GM23338 (cell line): Measurements from ENCODE around the gene DENND4B.

Experiments used
- CREB1 ChIP-seq: fragments of 250-450 bp; sonication (Bioruptor Pico); IDR thresholded peaks from 2 replicates; pipeline ENCODE4 v1.5.0; 2020; ENCODE audit warnings: low read depth, mild to moderate bottlenecking, moderate library complexity
- EZH2 ChIP-seq: fragments of 200-600 bp; sonication (generic); IDR thresholded peaks from one replicate; pipeline ENCODE4 v1.8.0; 2017; ENCODE audit warnings: antibody characterized with exemption, mild to moderate bottlenecking, low read depth; ENCODE audit not compliant: unreplicated experiment
- EZH2phosphoT487 ChIP-seq: fragments of 200-600 bp; sonication (generic); IDR thresholded peaks from one replicate; pipeline ENCODE4 v1.8.1; 2018; ENCODE audit warnings: antibody characterized with exemption; ENCODE audit not compliant: unreplicated experiment
- JUNB ChIP-seq: IDR thresholded peaks from one replicate; pipeline ENCODE4 v1.6.1; 2016; ENCODE audit warnings: antibody characterized with exemption; ENCODE audit not compliant: unreplicated experiment
- POLR2AphosphoS5 ChIP-seq: IDR thresholded peaks from 2 replicates; pipeline ENCODE4 v1.6.1; 2016; ENCODE audit warnings: antibody characterized with exemption, low read depth
- REST ChIP-seq: IDR thresholded peaks from one replicate; pipeline ENCODE4 v1.6.1; 2018; ENCODE audit warnings: antibody characterized with exemption; ENCODE audit not compliant: unreplicated experiment
- TF ChIP-seq, protein P1 (sequence below), 2 experiments: fragments of 200-600 bp in 1 of 2; sonication (generic) in 1 of 2; conservative IDR thresholded peaks; 2 replicates each; pipeline versions ENCODE4 v1.5.1 to v1.6.1; 2016 to 2017; ENCODE audit warnings: antibody characterized with exemption in 2 of 2, low read depth in 2 of 2, mild to moderate bottlenecking in 2 of 2, moderate library complexity in 1 of 2

- TF ChIP-seq POLR2AphosphoS5 (no peak), JUNB (no peak), EZH2 (no peak), EZH2phosphoT487 (no peak), REST (no peak), CREB1 (CRISPR knock-in tag) (no peak)
- TF ChIP-seq, protein P1, sequence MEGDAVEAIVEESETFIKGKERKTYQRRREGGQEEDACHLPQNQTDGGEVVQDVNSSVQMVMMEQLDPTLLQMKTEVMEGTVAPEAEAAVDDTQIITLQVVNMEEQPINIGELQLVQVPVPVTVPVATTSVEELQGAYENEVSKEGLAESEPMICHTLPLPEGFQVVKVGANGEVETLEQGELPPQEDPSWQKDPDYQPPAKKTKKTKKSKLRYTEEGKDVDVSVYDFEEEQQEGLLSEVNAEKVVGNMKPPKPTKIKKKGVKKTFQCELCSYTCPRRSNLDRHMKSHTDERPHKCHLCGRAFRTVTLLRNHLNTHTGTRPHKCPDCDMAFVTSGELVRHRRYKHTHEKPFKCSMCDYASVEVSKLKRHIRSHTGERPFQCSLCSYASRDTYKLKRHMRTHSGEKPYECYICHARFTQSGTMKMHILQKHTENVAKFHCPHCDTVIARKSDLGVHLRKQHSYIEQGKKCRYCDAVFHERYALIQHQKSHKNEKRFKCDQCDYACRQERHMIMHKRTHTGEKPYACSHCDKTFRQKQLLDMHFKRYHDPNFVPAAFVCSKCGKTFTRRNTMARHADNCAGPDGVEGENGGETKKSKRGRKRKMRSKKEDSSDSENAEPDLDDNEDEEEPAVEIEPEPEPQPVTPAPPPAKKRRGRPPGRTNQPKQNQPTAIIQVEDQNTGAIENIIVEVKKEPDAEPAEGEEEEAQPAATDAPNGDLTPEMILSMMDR (conservative IDR thresholded peaks at IDR 0.05; ENCODE audit: low read depth in 2 of 2), result no peak
Observed at GRCh38 chr1:153959454-153959853, 12.9 kb upstream of the DENND4B start.
